OCI-M2 (cell line): ENCODE data around the gene INPP5B.
"Not testable (repeated sequence)": the region's sequence is repeated elsewhere in the genome, so short reads cannot be mapped to it uniquely, and the experiment has no call there.

ENCODE experiments used
- DNase-seq: peaks from one replicate; lab custom pipeline; 2025; ENCODE audit not compliant: unreplicated experiment; lab: John Stamatoyannopoulos, UW

Gene INPP5B

GRCh38 chr1:37946703-37947360 is at the start of gene INPP5B:
INPP5B (minus strand) TSS chr1:37947053; CDS start chr1:37946308, 745 bp downstream.
- DNase-seq: no peak

- no peak for DNase-seq
Observed at GRCh38 chr1:37995751-37996345, 49.0 kb upstream of the INPP5B start.

- no peak for DNase-seq
Observed at GRCh38 chr1:37994886-37995566, 48.2 kb upstream of the INPP5B start.

GRCh38 chr1:37989361-37989930 is 42.6 kb upstream of the INPP5B start:
- DNase-seq: no peak

- DNase-seq: no peak
Observed at GRCh38 chr1:37987679-37988078, 40.8 kb upstream of the INPP5B start.

- no peak for DNase-seq
Observed at GRCh38 chr1:37983546-37983945, 36.7 kb upstream of the INPP5B start.

- DNase-seq: no peak
Observed at GRCh38 chr1:37978541-37978940, 31.7 kb upstream of the INPP5B start.

- DNase-seq: not testable (repeated sequence)
Observed at GRCh38 chr1:37975083-37975482, 28.2 kb upstream of the INPP5B start.

DNA sequence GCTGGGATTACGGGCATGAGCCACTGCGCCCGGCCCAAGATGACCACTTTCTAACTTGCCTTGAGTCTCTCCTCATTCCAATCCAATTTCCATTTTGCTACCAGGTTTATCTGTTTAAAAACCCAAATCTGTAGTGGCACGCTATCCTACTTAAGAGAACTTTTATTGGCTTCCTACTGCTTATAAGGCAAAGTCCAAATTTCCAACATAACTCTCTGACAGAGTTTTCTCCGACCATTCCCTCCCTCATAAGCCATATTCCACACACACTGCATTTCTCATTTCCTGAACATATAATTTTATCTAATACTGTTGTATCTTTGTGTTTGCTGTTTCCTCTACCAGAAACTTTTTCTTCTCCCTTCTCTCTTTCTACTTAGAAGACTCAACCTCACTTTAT is 27.7 kb upstream of the INPP5B start:
- DNase-seq: no peak

GRCh38 chr1:37973684-37974083 is 26.8 kb upstream of the INPP5B start:
- DNase-seq: not testable (repeated sequence)

DNA sequence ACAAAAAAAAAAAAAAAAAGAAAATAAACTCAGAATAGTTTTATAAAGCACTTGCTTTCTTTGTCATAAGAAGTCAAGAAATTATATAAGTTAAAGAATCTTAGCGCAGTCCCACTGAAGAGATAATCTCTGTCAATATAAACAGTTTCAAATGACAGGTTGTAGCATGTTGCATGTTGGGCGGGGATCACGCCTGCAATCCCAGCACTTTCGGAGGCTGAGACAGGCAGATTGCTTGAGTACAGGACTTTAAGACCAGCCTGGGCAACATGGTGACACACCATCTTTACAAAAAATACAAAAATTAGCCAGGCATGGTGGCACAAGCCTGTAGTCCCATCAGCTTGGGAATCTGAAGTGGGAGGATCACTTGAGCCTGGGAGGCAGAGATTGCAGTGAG is 18.4 kb upstream of the INPP5B start:
- no peak for DNase-seq

DNA sequence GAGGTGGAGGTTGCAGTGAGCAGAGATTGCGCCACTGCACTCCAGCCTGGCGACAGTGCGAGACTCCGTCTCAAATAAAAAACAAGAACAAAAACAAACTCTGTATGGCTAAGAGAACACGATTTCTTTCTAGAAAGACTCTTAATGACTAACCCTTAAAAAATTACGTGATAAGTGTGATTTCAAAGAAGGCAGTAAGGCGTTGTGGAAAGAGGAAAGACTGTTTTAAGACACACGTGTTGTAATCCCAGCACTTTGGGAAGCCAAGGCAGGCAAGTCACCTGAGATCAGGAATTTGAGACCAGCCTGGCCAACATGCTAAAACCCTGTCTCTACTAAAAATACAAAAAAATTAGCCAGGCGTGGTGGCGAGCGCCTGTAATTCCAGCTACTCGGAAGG is 17.3 kb upstream of the INPP5B start:
- DNase-seq: not testable (repeated sequence)

- DNase-seq: no peak
Observed at GRCh38 chr1:37958690-37959089, 11.8 kb upstream of the INPP5B start.

DNA sequence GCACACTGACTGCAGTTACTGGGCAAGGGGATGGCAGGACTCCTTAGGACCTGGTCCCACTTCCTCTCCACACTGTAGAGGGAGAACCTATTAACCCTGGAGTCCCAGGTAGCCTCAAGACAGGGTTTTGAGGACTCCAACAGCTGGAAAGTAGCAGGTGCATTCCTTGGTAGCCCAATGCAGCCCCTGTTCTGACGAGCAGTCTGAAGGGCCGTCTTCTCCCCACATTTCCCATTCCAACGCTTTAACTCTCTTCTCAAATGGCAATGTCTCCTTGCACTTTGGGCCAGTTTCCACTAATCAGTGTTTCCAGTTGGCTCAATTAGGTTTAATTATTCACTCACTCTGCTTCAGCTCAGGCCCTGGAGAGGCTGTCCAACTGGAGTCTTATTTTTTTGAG is 8.8 kb upstream of the INPP5B start:
- no peak for DNase-seq

DNA sequence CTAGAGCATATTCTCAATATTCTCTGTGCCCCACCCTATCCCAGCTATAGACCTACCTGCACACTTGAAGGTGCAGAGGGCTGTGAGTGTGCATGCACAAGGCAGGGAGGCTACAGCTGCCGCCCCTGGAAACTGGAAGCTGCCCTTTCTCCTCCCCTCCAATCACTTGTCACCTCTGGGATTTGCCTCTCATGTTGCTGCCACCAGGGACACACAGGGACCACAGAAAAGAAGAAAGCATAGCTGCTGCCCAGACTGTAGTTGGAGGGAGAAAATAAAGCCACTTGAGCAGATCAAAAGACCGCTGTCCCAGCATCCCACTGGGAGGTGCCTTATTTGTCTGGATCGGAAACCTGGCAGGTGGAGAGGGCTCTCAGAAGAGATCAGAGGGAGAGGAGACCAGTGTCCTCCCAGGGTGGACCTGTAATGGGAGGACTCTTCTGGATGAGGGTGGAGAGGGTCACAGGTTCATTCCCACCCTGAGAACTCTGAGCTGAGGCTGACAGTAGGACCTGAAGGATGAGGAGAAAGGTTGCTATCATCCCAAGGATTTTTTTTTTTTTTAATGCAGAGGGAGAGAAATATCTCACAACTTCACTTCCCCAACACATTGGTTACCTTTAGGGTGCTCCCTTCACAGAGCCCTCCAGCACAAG is 7.6 kb upstream of the INPP5B start:
- no peak for DNase-seq

GRCh38 chr1:37952738-37953137 is 5.9 kb upstream of the INPP5B start:
- DNase-seq: no peak

GRCh38 chr1:37951783-37952624 is 5.2 kb upstream of the INPP5B start:
- DNase-seq: no peak

DNA sequence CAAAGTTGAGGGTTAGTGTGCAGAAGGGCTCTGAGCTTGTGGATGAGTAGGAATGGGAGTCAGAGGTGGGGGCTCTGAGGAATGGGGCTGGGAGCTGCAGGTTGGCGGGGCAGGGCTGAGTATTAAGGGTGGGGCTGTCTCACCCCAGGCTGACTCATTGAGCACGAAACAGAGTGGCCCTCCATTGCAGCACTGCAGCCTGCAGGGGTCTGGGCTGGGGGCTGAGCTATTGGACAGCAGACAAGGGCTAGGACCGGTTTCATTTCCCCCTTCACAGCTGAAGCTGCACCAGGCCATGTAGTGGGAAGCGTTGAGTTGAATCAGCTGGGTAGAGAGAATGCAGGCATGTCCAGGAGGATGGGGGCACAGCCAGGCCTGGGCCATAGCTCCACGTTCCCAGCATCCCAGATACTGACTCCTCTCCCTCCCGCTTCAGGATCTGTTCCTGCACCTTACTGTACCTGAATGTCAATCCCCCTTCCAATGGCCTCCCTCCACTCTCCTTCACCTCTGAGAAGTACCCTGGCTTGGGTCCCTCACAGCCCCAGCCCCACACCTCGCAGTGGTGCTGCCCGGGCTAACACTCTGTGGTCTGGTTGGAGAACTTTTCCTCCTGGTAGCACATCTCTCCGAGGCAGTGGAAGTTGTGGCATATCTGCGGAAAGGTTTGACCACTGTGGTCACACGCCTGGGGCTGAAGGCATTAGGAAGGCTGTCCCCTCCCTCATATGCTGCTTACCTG is 4.4 kb upstream of the INPP5B start:
- no peak for DNase-seq

DNA sequence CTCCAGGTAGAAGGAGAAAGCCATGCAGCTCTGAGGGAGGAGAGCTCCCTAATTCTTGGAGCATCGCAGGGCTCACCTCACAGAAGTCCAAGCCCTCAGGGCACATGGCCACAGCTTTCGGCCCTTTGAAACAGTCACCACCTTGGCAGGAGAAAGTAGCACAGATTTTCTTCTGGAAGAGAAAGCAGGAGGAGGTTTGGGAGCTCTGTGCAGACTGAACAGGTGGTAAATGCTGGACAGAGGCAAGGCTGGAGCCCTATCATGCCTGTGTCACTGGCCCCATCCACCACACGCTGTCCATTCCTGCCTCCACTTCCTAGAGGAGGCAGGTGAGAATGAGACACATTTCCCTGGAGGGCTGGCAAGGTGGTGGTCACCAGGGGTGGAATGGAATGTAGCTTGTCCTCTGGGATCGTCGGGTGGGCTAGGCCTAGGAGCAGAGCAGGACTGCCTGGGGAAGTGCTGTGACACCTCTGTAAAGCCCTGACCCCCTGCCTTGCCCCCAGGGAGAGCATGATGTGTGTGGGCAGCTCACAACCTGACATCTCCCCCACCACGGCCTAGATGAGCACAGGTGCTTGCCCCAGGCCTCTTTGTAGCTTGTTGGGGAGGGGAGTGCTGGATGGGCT is 2.8 kb upstream of the INPP5B start:
- no peak for DNase-seq
